Stimulated activated CD8-positive, alpha-beta memory T cell treated with anti-CD3 and anti-CD28 coated beads, Interleukin-7, amount 100 ng/mL, for 4 hours (primary cell): ENCODE data around the gene PLEKHG3.

Experiments used
- DNase-seq, 2 donors: peaks; one replicate each; pipeline ENCODE4 v3.0.0-alpha.2; 2020; ENCODE audit warnings: low read depth in 2 of 2

The PLEKHG3 gene

GRCh38 chr14:64706593-64707193 is 2.5 kb downstream of the PLEKHG3 start:
- DNase-seq: no peak

- no peak for DNase-seq
Measured at GRCh38 chr14:64707661-64708060, 3.4 kb downstream of the PLEKHG3 start.

GRCh38 chr14:64708148-64709004 is 4.2 kb downstream of the PLEKHG3 start:
- no peak for DNase-seq

GRCh38 chr14:64709126-64709525 is 4.9 kb downstream of the PLEKHG3 start:
- DNase-seq: no peak

GRCh38 chr14:64711039-64711438 is 6.8 kb downstream of the PLEKHG3 start:
- DNase-seq: no peak

GRCh38 chr14:64713677-64714076 is 9.5 kb downstream of the PLEKHG3 start:
- no peak for DNase-seq

GRCh38 chr14:64714432-64715025 is 10.3 kb downstream of the PLEKHG3 start:
- no peak for DNase-seq

GRCh38 chr14:64715146-64715627 is 11.0 kb downstream of the PLEKHG3 start:
- no peak for DNase-seq

- no peak for DNase-seq
Measured at GRCh38 chr14:64715628-64716412, 11.6 kb downstream of the PLEKHG3 start.

GRCh38 chr14:64717870-64718269 is 13.6 kb downstream of the PLEKHG3 start:
- DNase-seq: no peak

- no peak for DNase-seq
Measured at GRCh38 chr14:64718762-64719161, 14.5 kb downstream of the PLEKHG3 start.

- DNase-seq: no peak
Measured at GRCh38 chr14:64719601-64720000, 15.4 kb downstream of the PLEKHG3 start.

- no peak for DNase-seq
Measured at GRCh38 chr14:64720131-64720576, 15.9 kb downstream of the PLEKHG3 start.

- DNase-seq: no peak
Measured at GRCh38 chr14:64721391-64721791, 17.2 kb downstream of the PLEKHG3 start.

- DNase-seq: no peak
Measured at GRCh38 chr14:64721899-64722298, 17.7 kb downstream of the PLEKHG3 start.

GRCh38 chr14:64722842-64723447 is 18.7 kb downstream of the PLEKHG3 start:
- no peak for DNase-seq

- DNase-seq: no peak
Measured at GRCh38 chr14:64723691-64724577, 19.7 kb downstream of the PLEKHG3 start.

GRCh38 chr14:64724578-64724930 is 20.3 kb downstream of the PLEKHG3 start:
- DNase-seq: no peak

- DNase-seq: no peak
Measured at GRCh38 chr14:64725261-64725815, 21.1 kb downstream of the PLEKHG3 start.
